Ishikawa (cell line): ENCODE data around the gene PTPRD.

Experiments
- CEBPB ChIP-seq: IDR thresholded peaks from 2 replicates; pipeline ENCODE4 v1.6.1; 2012
- CREB1 ChIP-seq: IDR thresholded peaks from 2 replicates; pipeline ENCODE4 v1.6.1; 2012; ENCODE audit warnings: low read depth
- EGR1 ChIP-seq: IDR thresholded peaks from 2 replicates; pipeline ENCODE4 v1.6.1; 2012
- EP300 ChIP-seq: IDR thresholded peaks from 2 replicates; pipeline ENCODE4 v1.6.1; 2012; ENCODE audit warnings: borderline replicate concordance
- FOXM1 ChIP-seq: IDR thresholded peaks from 2 replicates; pipeline ENCODE4 v1.6.1; 2012; ENCODE audit warnings: low read depth, borderline replicate concordance
- MAX ChIP-seq: IDR thresholded peaks from 2 replicates; pipeline ENCODE4 v1.6.1; 2012
- NFIC ChIP-seq: IDR thresholded peaks from 2 replicates; pipeline ENCODE4 v1.6.1; 2012
- RAD21 ChIP-seq: IDR thresholded peaks from 2 replicates; pipeline ENCODE4 v1.6.1; 2012; ENCODE audit warnings: low read depth
- REST ChIP-seq: IDR thresholded peaks from 2 replicates; pipeline ENCODE4 v1.6.1; 2012; ENCODE audit warnings: low read depth, mild to moderate bottlenecking
- TAF1 ChIP-seq: IDR thresholded peaks from 2 replicates; pipeline ENCODE4 v1.6.1; 2012; ENCODE audit warnings: low read depth, mild to moderate bottlenecking
- TCF12 ChIP-seq: IDR thresholded peaks from 2 replicates; pipeline ENCODE4 v1.6.1; 2012; ENCODE audit warnings: low read depth
- TEAD4 ChIP-seq: IDR thresholded peaks from 2 replicates; pipeline ENCODE4 v1.6.1; 2012
- USF1 ChIP-seq: IDR thresholded peaks from 2 replicates; pipeline ENCODE4 v1.6.1; 2012
- YY1 ChIP-seq: IDR thresholded peaks from 2 replicates; pipeline ENCODE4 v1.6.1; 2012; ENCODE audit warnings: low read depth
- ZBTB7A ChIP-seq: IDR thresholded peaks from 2 replicates; pipeline ENCODE4 v1.6.1; 2012; ENCODE audit warnings: low read depth

The PTPRD gene

GRCh38 chr9:10094563-10094962, 518.2 kb downstream of the PTPRD start:
- TF ChIP-seq ZBTB7A = no peak
- TF ChIP-seq MAX = no peak
- TF ChIP-seq TEAD4 = no peak
- no peak for TF ChIP-seq REST

GRCh38 chr9:10080012-10080411, 532.8 kb downstream of the PTPRD start:
- TF ChIP-seq TEAD4 = no peak
- no peak for TF ChIP-seq NFIC
- no peak for TF ChIP-seq ZBTB7A
- TF ChIP-seq REST = no peak

GRCh38 chr9:10079284-10079964, 533.4 kb downstream of the PTPRD start:
- TF ChIP-seq REST (no peak), EP300 (no peak), YY1 (no peak), USF1 (no peak), CEBPB (no peak), MAX (no peak), FOXM1 (no peak), EGR1 (no peak), TEAD4 (no peak), CREB1 (no peak), NFIC (no peak), ZBTB7A (no peak), TCF12 (no peak), RAD21 (no peak), TAF1 (no peak)

- TF ChIP-seq YY1 (no peak), EP300 (no peak), FOXM1 (no peak), CREB1 (no peak), NFIC (no peak)
Observed at GRCh38 chr9:10071579-10071978, 541.2 kb downstream of the PTPRD start.

- TF ChIP-seq NFIC (no peak), TEAD4 (no peak), YY1 (no peak), FOXM1 (no peak), CEBPB (no peak), TAF1 (no peak), CREB1 (no peak), MAX (no peak), RAD21 (no peak), USF1 (no peak), EGR1 (no peak), TCF12 (no peak), REST (no peak), EP300 (no peak), ZBTB7A (no peak)
Observed at GRCh38 chr9:10062629-10063395, 550.0 kb downstream of the PTPRD start.
